ENCODE data around the gene LAG3. TPM values are rescaled to one million over a fixed set of nuclear protein-coding genes. Genes with fewer than 3 reads are reported as not detected.
"Not testable (repeated sequence)": the region's sequence is repeated elsewhere in the genome, so short reads cannot be mapped to it uniquely, and the experiment has no call there.

The LAG3 gene
- total RNA-seq, 1 donor from 2014 or later, result 1.5 TPM

GRCh38 chr12:6729186-6729585 is 43.1 kb upstream of the LAG3 start:
- Histone ChIP-seq H3K9me3 (no peaks in the 10 kb centered on the region), H3K36me3 (peaks cover 44% of the 10 kb centered on the region), H3K27ac (no peak overlapping the region), H3K4me1 (peaks cover 10% of the 10 kb centered on the region), H3K27me3 (no peaks in the 10 kb centered on the region), H3K4me3 (no peak overlapping the region)
- TF ChIP-seq, protein P1, sequence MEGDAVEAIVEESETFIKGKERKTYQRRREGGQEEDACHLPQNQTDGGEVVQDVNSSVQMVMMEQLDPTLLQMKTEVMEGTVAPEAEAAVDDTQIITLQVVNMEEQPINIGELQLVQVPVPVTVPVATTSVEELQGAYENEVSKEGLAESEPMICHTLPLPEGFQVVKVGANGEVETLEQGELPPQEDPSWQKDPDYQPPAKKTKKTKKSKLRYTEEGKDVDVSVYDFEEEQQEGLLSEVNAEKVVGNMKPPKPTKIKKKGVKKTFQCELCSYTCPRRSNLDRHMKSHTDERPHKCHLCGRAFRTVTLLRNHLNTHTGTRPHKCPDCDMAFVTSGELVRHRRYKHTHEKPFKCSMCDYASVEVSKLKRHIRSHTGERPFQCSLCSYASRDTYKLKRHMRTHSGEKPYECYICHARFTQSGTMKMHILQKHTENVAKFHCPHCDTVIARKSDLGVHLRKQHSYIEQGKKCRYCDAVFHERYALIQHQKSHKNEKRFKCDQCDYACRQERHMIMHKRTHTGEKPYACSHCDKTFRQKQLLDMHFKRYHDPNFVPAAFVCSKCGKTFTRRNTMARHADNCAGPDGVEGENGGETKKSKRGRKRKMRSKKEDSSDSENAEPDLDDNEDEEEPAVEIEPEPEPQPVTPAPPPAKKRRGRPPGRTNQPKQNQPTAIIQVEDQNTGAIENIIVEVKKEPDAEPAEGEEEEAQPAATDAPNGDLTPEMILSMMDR (IDR thresholded peaks at IDR 0.05), result no peak
- DNase-seq (no peak), ATAC-seq (no peak)
- intact Hi-C loops (cut with DNase I), result no loop called here

- Histone ChIP-seq H3K27ac (no peak overlapping the region), H3K9me3 (no peaks in the 10 kb centered on the region), H3K36me3 (peaks cover 54% of the 10 kb centered on the region), H3K4me1 (peaks cover 2% of the 10 kb centered on the region), H3K4me3 (no peak overlapping the region), H3K27me3 (no peaks in the 10 kb centered on the region)
- intact Hi-C loops (cut with DNase I), result loop anchor here (10.0 kb wide), 1 partner anchor 95 kb away; the partner anchor contains the start of genes GPR162 and P3H3
- TF ChIP-seq, protein P1 (IDR thresholded peaks at IDR 0.05), result no peak
- ATAC-seq, result no peak
- no peak for DNase-seq
Measured at GRCh38 chr12:6730169-6730568, 42.2 kb upstream of the LAG3 start.

GRCh38 chr12:6734506-6735387 is 37.6 kb upstream of the LAG3 start:
- peaks cover 30% of the 10 kb centered on the region for H3K36me3 ChIP-seq
- TF ChIP-seq, protein P1 (IDR thresholded peaks at IDR 0.05), result no peak
- no peaks in the 10 kb centered on the region for H3K9me3 ChIP-seq
- H3K4me1 ChIP-seq, result no peaks in the 10 kb centered on the region
- DNase-seq (no peak), ATAC-seq (no peak)
- H3K27ac ChIP-seq, result peak overlapping the region; percentile 15
- no peak overlapping the region for H3K4me3 ChIP-seq
- H3K27me3 ChIP-seq, result no peaks in the 10 kb centered on the region
- intact Hi-C loops (cut with DNase I), result loop anchor here (10.0 kb wide), 1 partner anchor 90 kb away; the partner anchor contains the start of genes GPR162 and P3H3

- ATAC-seq (peak; percentile 94), DNase-seq (peak; percentile 83)
- H3K4me3 ChIP-seq, result no peak overlapping the region
- no peaks in the 10 kb centered on the region for H3K4me1 ChIP-seq
- no peaks in the 10 kb centered on the region for H3K9me3 ChIP-seq
- H3K27ac ChIP-seq, result no peak overlapping the region
- intact Hi-C loops (cut with DNase I), result loop anchor here (10.0 kb wide), 1 partner anchor 89 kb away; the partner anchor contains the start of genes GPR162 and P3H3
- peaks cover 22% of the 10 kb centered on the region for H3K36me3 ChIP-seq
- TF ChIP-seq, protein P1 (IDR thresholded peaks at IDR 0.05), result peak; percentile 77
- no peaks in the 10 kb centered on the region for H3K27me3 ChIP-seq
Measured at GRCh38 chr12:6735448-6736191, 36.7 kb upstream of the LAG3 start.

DNA sequence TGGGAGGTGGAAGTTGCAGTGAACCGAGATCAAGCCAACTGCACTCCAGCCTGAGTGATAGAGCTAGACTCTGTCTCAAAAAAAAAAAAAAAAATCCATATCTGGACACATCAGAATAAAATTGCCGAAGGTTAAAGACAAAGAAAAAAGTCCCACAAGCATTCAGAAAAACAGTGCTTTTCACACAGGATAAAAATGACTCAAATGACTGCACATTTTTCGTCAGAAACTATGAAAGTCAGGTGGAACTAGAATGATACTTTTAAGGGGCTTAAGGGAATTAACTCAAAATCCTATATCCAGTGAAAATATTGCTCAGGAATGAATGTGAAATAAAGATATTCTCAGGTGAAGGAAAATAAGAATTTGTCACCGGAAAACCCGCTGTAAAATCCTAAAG is 35.6 kb upstream of the LAG3 start:
- intact Hi-C loops (cut with DNase I), result loop anchor here (10.0 kb wide), 1 partner anchor 88 kb away; the partner anchor contains the start of genes GPR162 and P3H3
- DNase-seq, result no peak
- Histone ChIP-seq H3K27ac (no peak overlapping the region), H3K27me3 (no peaks in the 10 kb centered on the region), H3K4me1 (no peaks in the 10 kb centered on the region), H3K9me3 (no peaks in the 10 kb centered on the region), H3K36me3 (peaks cover 11% of the 10 kb centered on the region), H3K4me3 (no peak overlapping the region)
- no peak for ATAC-seq
- TF ChIP-seq, protein P1 (IDR thresholded peaks at IDR 0.05), result no peak

DNA sequence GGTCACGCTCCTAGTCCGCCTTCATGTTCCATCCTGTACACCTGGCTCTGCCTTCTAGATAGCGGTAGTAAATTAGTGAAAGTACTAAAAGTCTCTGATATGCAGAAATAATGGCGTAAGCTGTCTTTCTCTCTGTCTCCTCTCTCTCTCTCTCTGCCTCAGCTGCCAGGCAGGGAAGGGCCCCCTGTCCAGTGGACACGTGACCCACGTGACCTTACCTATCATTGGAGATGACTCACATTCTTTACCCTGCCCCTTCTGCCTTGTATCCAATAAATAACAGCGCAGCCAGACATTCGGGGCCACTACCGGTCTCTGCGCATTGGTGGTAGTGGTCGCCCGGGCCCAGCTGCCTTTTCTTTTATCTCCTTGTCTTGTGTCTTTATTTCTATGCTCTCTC is 30.2 kb upstream of the LAG3 start:
- not testable (repeated sequence) for H3K9me3 ChIP-seq

More for the DNA sequence above, 30.2 kb upstream of the LAG3 start:
- intact Hi-C loops (cut with DNase I); H3K27ac ChIP-seq; DNase-seq; H3K27me3 ChIP-seq; H3K36me3 ChIP-seq; ATAC-seq; H3K4me1 ChIP-seq; H3K4me3 ChIP-seq: not testable (repeated sequence)
